K562 (cell line): ENCODE data around the gene SMIM21.

Experiments
- CHD2 ChIP-seq: IDR thresholded peaks from 2 replicates; pipeline ENCODE4 v1.6.1; 2011; ENCODE audit warnings: low read depth, low read length
- CTCF ChIP-seq, 3 experiments: IDR thresholded peaks in 2 of 3; conservative IDR thresholded peaks in 1 of 3; 2 replicates each; pipeline ENCODE4 v1.5.1; 2011 to 2012; ENCODE audit warnings: low read length in 3 of 3, mild to moderate bottlenecking in 3 of 3, control low read depth in 2 of 3, improper control_type of control experiment in 1 of 3, inconsistent platforms in 1 of 3, low read depth in 1 of 3, mixed read lengths in 1 of 3, moderate library complexity in 1 of 3; ENCODE audit not compliant: insufficient read depth in 2 of 3
- JUN ChIP-seq, 2 experiments: sonication (generic) in 1 of 2; formaldehyde crosslinking in 1 of 2; IDR thresholded peaks; 2 replicates each; pipeline versions ENCODE4 v1.6.1 to v1.8.0; 2012 to 2022; ENCODE audit warnings: borderline replicate concordance in 2 of 2, mild to moderate bottlenecking in 2 of 2, improper control_type of control experiment in 1 of 2, low read depth in 1 of 2, low read length in 1 of 2, missing genetic modification reagents in 1 of 2
- TF ChIP-seq, protein P1 (sequence below): fragments of 250-450 bp; sonication (Bioruptor Pico); IDR thresholded peaks from 2 replicates; pipeline ENCODE4 v1.4.0; 2020; ENCODE audit warnings: mild to moderate bottlenecking, moderate library complexity

DNA sequence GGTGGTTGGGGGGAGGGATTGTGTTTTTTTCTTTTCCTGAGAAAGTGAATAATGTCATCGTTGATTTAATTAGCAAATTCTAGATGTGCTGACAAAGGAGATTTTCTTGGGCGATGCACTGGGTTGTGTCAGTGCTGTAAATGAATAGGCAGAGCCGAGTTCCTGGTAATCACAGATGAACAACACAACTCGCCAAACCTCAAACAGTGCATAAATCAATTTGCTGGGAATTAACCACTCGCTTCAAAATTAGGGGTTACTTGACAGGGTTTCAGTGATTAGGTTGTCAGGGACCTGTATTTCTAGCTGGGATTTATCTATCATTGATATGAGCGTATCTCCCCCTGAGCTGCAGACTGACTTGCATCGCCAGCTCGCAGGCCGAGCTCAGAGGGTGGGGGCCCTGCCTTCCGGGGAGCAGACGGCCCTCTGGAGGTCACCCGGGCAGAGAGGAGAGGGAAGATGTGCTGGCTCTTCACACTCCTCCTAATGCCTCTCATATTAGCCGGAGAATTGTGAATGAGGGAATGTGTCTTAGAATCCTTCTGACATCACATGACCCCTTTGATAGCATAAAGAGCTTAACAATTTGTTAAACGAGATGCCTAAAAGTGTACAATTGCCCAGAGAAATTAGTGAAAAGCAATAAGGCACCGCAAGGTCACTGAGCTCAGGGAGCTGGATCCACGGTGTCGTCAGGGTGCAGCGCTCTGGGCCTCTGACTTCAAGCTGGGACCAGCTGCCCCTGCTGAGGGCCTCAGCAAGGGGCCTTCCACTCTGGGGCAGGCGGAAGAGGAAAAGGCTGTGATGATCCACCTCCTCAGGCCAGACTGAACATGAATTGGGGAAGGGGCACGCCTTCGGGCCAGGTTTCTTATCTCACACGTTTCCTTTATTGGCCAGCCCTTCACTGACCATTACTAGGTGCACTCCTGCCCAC, 48.9 kb downstream of the SMIM21 start:
- TF ChIP-seq, protein P1, sequence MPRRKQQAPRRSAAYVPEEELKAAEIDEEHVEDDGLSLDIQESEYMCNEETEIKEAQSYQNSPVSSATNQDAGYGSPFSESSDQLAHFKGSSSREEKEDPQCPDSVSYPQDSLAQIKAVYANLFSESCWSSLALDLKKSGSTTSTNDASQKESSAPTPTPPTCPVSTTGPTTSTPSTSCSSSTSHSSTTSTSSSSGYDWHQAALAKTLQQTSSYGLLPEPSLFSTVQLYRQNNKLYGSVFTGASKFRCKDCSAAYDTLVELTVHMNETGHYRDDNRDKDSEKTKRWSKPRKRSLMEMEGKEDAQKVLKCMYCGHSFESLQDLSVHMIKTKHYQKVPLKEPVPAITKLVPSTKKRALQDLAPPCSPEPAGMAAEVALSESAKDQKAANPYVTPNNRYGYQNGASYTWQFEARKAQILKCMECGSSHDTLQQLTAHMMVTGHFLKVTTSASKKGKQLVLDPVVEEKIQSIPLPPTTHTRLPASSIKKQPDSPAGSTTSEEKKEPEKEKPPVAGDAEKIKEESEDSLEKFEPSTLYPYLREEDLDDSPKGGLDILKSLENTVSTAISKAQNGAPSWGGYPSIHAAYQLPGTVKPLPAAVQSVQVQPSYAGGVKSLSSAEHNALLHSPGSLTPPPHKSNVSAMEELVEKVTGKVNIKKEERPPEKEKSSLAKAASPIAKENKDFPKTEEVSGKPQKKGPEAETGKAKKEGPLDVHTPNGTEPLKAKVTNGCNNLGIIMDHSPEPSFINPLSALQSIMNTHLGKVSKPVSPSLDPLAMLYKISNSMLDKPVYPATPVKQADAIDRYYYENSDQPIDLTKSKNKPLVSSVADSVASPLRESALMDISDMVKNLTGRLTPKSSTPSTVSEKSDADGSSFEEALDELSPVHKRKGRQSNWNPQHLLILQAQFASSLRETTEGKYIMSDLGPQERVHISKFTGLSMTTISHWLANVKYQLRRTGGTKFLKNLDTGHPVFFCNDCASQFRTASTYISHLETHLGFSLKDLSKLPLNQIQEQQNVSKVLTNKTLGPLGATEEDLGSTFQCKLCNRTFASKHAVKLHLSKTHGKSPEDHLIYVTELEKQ (CRISPR knock-in tag) = no peak
- TF ChIP-seq JUN (IDR thresholded peaks at IDR 0.05; ENCODE audit: borderline replicate concordance, low read depth, low read length) (no peak), JUN (CRISPR knock-in tag; IDR thresholded peaks at IDR 0.05; ENCODE audit: borderline replicate concordance) (no peak), CHD2 (no peak), CTCF (IDR thresholded peaks at IDR 0.05 in 2 of 3, conservative IDR thresholded peaks at IDR 0.05 in 1 of 3; ENCODE audit: insufficient read depth in 2 of 3, low read depth in 1 of 3, low read length in 3 of 3) (no peak)
